ENCODE results near the gene MYMK.

DNA sequence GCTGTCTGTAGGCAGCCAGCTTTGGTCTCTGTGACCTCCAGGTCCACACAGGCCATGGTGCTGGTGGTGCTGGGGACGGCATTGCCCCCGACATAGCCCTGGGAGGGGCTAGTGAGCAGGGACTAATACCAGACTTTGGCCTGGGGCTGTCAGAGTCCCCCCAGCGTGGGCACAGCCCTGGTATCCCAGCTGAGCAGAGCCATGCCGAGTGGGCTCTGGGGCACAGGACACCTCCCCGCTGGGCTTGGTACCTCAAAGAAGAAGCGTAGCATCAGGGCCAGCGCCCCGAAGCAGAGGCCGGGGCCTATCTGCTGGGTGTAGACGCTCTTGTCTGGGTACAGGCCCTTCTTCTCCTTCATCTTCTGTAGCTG is 9.5 kb downstream of the MYMK start:
- TF ChIP-seq POLR2A (IDR thresholded peaks at IDR 0.05; ENCODE audit: low read length): no peak
- TF ChIP-seq GATA1 (IDR thresholded peaks at IDR 0.05; ENCODE audit: low read depth, low read length): no peak
